Measurements from ENCODE around the gene RPS6KA4. TPM values are rescaled to one million over a fixed set of nuclear protein-coding genes. Genes with fewer than 3 reads are reported as not detected.

Gene RPS6KA4
- total RNA-seq, 2 experiments from 2014 or later, result 13.4 to 16.7 TPM

DNA sequence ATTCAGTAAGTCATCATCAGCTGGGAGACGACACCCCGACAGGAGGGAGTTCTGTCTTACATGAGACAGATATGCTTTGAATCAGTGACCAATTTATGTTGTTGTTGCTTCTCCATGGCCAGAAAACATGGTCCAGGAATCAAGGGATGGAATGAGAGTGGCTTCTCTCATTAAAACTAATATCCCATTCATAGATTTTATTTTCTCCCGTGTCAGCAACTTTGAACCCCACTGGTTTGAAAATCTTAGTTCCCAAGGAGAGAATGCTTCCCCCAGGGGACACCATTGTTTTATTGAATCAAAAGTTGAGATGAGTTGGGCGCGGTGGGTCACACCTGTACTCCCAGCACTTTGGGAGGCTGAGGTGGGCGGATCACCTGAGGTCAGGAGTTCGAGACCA lies 42.8 kb downstream of the RPS6KA4 start:
- no peaks in the 10 kb centered on the region for H4K20me1 ChIP-seq (ENCODE audit: insufficient read depth, low read length)
- ChIA-PET POLR2A (no interaction called here), CTCF (ENCODE audit: unreplicated experiment) (no interaction called here)
- no peaks in the 10 kb centered on the region for H3K36me3 ChIP-seq (ENCODE audit: insufficient read depth, low read length)
- no peak overlapping the region for H3K4me2 ChIP-seq (ENCODE audit: low read length)
- no peak for DNase-seq (ENCODE audit: low spot score)
- intact Hi-C loops (cut with micrococcal nuclease; ENCODE audit: unreplicated experiment), result no loop called here
- H3K9me3 ChIP-seq (ENCODE audit: low read length), result no peaks in the 10 kb centered on the region
- no peak overlapping the region for H3K4me3 ChIP-seq (ENCODE audit: low read depth, low read length, poor library complexity, severe bottlenecking)
- no peaks in the 10 kb centered on the region for H3K4me1 ChIP-seq (ENCODE audit: insufficient read depth, low read length, poor library complexity, severe bottlenecking)
- TF ChIP-seq EZH2phosphoT487 (IDR thresholded peaks at IDR 0.05; ENCODE audit: borderline replicate concordance, low read depth, low read length), result no peak
- no peak for TF ChIP-seq CTCF (conservative IDR thresholded peaks at IDR 0.05; ENCODE audit: low read length)
- H3K9me2 ChIP-seq (ENCODE audit: insufficient read depth, low read length), result no peaks in the 10 kb centered on the region
- BruUV-seq (replicated peaks), result no TSS peak
- no peak overlapping the region for H2AFZ ChIP-seq (ENCODE audit: low read length)
- H3K79me2 ChIP-seq (ENCODE audit: insufficient read depth, low read depth, low read length), result no peaks in the 10 kb centered on the region
- H3K27ac ChIP-seq (ENCODE audit: low read depth, low read length, poor library complexity, severe bottlenecking), result no peak overlapping the region

DNA sequence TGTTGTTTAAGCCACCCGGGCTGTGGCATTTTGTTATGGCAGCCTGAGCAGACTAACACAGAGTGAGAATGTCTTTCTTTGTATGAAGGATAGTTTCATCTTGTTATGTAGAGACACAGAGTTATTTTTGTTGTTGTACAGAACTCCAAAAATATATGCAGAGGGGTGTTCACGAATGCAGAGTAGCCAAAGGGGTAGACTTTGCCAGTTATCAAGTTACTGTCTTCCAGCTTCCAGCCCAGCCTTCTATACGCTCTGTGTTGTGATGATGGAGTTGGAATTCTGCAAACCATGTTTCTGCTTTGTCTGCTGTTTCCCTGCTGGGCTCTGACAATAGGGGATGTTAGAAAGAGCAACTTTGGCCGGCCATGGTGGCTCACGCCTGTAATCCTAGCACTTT lies 44.1 kb downstream of the RPS6KA4 start:
- H3K9me2 ChIP-seq (ENCODE audit: insufficient read depth, low read length), result no peaks in the 10 kb centered on the region
- H3K4me3 ChIP-seq (ENCODE audit: low read depth, low read length, poor library complexity, severe bottlenecking), result no peak overlapping the region
- no peak for DNase-seq (ENCODE audit: low spot score)
- TF ChIP-seq CTCF (conservative IDR thresholded peaks at IDR 0.05; ENCODE audit: low read length) (no peak), EZH2phosphoT487 (IDR thresholded peaks at IDR 0.05; ENCODE audit: borderline replicate concordance, low read depth, low read length) (no peak)
- H3K9me3 ChIP-seq (ENCODE audit: low read length), result no peaks in the 10 kb centered on the region
- H3K36me3 ChIP-seq (ENCODE audit: insufficient read depth, low read length), result no peaks in the 10 kb centered on the region
- BruUV-seq (replicated peaks), result no TSS peak
- intact Hi-C loops (cut with micrococcal nuclease; ENCODE audit: unreplicated experiment), result no loop called here
- H3K4me1 ChIP-seq (ENCODE audit: insufficient read depth, low read length, poor library complexity, severe bottlenecking), result no peaks in the 10 kb centered on the region
- H3K27ac ChIP-seq (ENCODE audit: low read depth, low read length, poor library complexity, severe bottlenecking), result no peak overlapping the region
- H2AFZ ChIP-seq (ENCODE audit: low read length), result no peak overlapping the region
- no peaks in the 10 kb centered on the region for H3K79me2 ChIP-seq (ENCODE audit: insufficient read depth, low read depth, low read length)
- ChIA-PET POLR2A (no interaction called here), CTCF (ENCODE audit: unreplicated experiment) (no interaction called here)
- H4K20me1 ChIP-seq (ENCODE audit: insufficient read depth, low read length), result no peaks in the 10 kb centered on the region
- no peak overlapping the region for H3K4me2 ChIP-seq (ENCODE audit: low read length)

DNA sequence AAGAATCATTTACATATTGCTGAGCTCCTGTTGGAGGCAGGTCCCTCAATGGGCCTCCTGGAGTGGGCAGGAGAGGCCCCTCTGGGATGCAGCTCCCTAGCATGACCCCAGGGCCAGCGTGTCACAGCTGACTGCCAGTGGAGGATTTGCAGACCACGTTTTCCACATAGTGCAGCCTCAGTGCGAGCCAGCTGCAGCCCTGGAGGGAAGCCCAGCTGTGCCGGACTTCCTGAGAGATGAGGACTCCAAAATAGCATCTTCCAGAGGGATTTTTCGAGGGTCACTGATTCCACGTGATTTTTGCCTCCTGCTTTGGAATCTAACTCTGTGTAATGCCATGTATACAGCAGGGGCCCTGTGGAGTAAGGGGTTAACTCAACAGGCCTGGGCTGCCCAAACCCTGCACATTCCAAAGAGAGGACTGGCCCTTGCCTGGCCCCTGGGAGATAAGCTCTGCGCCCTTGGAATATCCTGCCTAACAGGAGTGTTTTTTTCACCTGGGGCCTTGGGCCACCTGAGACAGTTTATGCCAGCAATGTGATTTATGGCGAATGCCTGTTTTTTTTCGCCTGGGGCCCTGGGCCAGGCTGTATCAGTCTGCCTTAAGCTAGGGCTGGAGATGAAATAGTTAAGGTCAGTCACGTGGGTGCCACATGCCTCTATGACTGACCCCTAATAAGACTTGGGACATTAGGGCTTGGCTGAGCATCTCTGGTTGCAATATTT lies 47.4 kb downstream of the RPS6KA4 start:
- H4K20me1 ChIP-seq (ENCODE audit: insufficient read depth, low read length), result no peaks in the 10 kb centered on the region
- H3K9me3 ChIP-seq (ENCODE audit: low read length), result no peaks in the 10 kb centered on the region
- no TSS peak for BruUV-seq (replicated peaks)
- H2AFZ ChIP-seq (ENCODE audit: low read length), result no peak overlapping the region
- H3K36me3 ChIP-seq (ENCODE audit: insufficient read depth, low read length), result no peaks in the 10 kb centered on the region
- no peaks in the 10 kb centered on the region for H3K9me2 ChIP-seq (ENCODE audit: insufficient read depth, low read length)
- CTCF ChIA-PET (ENCODE audit: unreplicated experiment), result no interaction called here
- H3K27ac ChIP-seq (ENCODE audit: low read depth, low read length, poor library complexity, severe bottlenecking), result no peak overlapping the region
- no peaks in the 10 kb centered on the region for H3K4me1 ChIP-seq (ENCODE audit: insufficient read depth, low read length, poor library complexity, severe bottlenecking)
- H3K4me2 ChIP-seq (ENCODE audit: low read length), result no peak overlapping the region
- DNase-seq (ENCODE audit: low spot score), result no peak
- no peaks in the 10 kb centered on the region for H3K79me2 ChIP-seq (ENCODE audit: insufficient read depth, low read depth, low read length)
- no peak overlapping the region for H3K4me3 ChIP-seq (ENCODE audit: low read depth, low read length, poor library complexity, severe bottlenecking)
- intact Hi-C loops (cut with micrococcal nuclease; ENCODE audit: unreplicated experiment), result no loop called here
- POLR2A ChIA-PET, result no interaction called here
- TF ChIP-seq CTCF (conservative IDR thresholded peaks at IDR 0.05; ENCODE audit: low read length), result no peak
- no peak for TF ChIP-seq EZH2phosphoT487 (IDR thresholded peaks at IDR 0.05; ENCODE audit: borderline replicate concordance, low read depth, low read length)

All from OCI-LY7 (cell line).